T-helper 1 cell (primary cell): ENCODE data around the gene CELF2.
A peak's percentile ranks its signal among the peaks of the same experiment; 100 is the strongest.
"Not testable (repeated sequence)": the region's sequence is repeated elsewhere in the genome, so short reads cannot be mapped to it uniquely, and the experiment has no call there.

Source experiments
- DNase-seq, 5 donors: peaks; one replicate each; pipeline ENCODE4 v3.0.0-alpha.2; 2012 to 2020
- total RNA-seq, 4 donors: gene quantifications; one replicate each; lab custom pipeline; 2026; lab: John Stamatoyannopoulos, UW

Gene CELF2
- total RNA-seq, result 251 to 312 (median 288) reads per million in 4 donors

- DNase-seq, result peak; percentile 22 to 48 (median 39)
Observed at GRCh38 chr10:11017570-11018431, at the start of gene CELF2. Gene CELF2 (plus strand): TSS chr10:11017872. CDS start chr10:11018090, 218 bp downstream.

GRCh38 chr10:10968257-10968588 is 49.4 kb upstream of the CELF2 start:
- DNase-seq, result no peak

GRCh38 chr10:10973310-10973709 is 44.4 kb upstream of the CELF2 start:
- no peak for DNase-seq

DNA sequence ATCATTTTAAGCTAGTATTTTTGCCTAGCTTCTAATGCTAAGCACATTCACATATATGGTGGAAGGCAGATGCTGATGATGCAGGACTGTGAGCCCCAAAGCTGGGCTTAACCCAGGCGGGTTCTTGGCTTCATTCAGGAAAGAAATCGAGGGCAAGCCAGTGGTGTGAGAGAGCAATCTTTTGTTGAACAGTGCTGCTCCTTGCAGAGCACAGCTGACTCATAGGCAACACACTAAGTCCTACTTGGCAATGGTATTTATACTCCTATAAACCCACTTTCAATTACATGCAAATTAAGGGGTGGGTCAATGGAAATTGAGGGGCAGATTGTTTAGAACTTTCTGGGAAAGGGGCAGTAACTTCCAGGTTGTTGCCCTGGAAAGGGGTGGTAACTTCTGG is 42.0 kb upstream of the CELF2 start:
- DNase-seq, result no peak

GRCh38 chr10:10976652-10977051 is 41.0 kb upstream of the CELF2 start:
- DNase-seq, result peak in 1 of 5 donors; percentile 21

DNA sequence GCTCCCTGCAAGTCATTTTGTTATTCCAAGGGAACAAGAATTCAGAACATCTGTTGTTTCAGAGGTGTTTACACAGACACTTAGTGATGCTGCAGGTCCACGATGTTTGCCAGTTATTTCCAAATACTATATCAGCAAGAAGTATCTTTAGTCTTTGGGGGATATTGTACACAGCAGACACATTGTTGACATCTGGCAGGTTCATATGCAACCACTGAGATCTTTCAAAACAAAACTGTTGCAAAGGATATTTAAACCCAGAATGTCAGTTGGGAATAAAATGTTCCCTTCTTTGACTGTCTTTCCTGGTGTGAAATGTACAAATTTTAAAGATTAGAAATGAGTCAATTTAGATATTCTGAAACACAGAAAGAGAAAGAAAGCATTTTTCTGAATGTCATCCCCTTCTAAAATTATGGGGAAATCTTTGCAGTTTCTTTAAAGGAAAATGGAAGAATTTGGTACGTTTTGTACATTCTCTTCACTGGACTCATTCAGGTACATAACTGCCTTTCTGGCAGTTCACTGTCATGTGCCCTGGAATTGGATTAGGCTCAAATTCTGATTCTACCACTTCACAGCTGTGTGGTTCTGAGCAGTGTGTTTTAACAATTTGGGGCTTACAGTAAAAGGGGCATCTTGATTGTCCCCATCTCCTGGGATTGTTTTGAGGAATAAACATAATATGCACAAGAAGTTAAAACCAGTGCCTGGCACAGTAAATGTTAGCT is 40.3 kb upstream of the CELF2 start:
- no peak for DNase-seq

GRCh38 chr10:10977978-10978377 is 39.7 kb upstream of the CELF2 start:
- peak in 1 of 5 donors; percentile 61 for DNase-seq

DNA sequence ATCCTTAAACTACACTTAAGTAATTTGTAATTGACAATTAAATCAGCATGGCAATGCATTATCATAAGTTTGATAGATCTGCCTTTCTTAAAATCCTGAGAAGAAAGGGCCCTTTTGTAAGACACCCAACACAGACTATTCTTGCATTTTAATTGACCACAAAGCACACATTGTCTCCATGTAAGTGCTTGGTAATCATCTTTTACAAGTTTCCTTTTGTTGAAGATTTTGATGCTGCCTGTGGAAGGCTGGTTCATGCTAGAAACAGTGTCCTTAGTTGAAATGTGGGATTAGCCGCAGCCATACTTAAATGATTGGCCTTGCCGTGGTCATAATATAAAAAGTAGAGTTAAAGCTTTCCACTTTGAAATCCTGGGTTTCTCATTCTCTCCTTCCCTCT is 32.3 kb upstream of the CELF2 start:
- no peak for DNase-seq

DNA sequence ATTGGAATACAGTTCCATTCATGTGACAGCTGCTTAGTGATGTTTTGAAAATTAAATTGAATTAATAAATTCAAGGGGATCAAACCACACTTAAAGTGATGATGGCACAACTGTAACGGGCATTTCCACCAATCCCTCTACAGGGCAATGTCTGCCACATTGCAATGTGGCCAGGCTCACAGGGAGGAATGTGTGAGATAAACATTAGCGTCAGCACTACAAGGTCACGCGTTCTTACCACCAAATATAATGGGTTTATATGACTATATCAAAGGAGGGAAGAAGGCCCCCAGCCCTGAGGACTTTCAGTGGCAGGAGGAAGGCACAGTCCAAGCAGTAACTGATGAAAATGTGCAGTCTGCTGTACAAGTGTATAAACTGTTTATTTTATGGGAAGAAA is 31.1 kb upstream of the CELF2 start:
- no peak for DNase-seq

DNA sequence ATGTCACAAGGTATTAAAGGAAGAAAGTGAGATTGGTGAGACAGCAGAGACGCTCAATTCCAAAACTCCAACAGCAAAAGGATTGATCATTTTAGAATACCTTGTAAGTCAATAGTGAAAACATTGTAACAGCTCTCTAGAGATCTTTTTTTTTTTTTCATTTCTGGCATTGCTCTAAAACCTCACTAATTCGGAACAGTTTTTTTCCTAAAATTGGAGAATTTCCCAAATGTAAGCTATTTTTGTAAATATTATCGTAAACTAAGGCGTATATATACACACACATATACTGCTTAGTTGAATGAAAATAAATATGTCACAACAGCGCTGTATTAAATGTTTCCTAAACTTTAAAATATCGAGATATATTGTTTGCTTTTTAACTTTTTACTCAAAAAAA is 30.6 kb upstream of the CELF2 start:
- DNase-seq, result no peak

DNA sequence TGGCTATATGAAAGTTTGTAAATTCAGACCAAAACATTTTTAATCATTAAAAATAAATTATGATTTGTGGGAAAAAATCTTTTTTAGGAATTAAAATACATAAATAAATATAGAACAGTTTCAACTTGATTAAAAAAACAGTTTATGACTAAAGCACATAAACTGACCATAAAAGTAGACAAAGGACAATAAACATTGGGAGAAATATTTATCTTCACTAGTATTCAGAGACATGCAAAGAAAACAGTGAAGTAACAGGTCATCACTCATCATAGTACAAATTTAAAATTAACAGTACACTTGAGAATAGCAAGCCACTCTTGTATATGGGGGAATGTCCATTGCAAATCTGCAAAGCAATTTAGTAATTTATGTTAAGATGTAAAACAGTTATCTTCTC is 28.0 kb upstream of the CELF2 start:
- no peak for DNase-seq

- no peak for DNase-seq
Observed at GRCh38 chr10:10991144-10991543, 26.5 kb upstream of the CELF2 start.

DNA sequence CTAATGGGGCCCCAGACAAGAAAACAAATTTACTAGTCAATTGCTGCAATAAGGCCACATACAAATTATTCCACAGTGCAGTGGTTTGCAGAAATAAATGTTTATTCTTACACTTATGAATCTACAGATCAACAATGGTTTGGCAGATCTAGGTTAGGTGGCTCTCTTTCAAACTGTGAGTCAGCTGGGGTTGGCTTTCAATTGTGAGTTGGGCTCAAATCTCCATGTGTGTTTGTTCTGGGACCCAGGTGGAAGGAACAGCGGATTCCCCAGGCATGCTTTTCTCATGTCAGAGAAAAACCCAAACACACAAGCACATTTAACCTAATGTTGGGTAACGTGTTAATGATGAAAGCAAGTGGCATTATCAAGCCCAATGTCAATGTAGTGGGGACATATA is 25.6 kb upstream of the CELF2 start:
- no peak for DNase-seq

DNA sequence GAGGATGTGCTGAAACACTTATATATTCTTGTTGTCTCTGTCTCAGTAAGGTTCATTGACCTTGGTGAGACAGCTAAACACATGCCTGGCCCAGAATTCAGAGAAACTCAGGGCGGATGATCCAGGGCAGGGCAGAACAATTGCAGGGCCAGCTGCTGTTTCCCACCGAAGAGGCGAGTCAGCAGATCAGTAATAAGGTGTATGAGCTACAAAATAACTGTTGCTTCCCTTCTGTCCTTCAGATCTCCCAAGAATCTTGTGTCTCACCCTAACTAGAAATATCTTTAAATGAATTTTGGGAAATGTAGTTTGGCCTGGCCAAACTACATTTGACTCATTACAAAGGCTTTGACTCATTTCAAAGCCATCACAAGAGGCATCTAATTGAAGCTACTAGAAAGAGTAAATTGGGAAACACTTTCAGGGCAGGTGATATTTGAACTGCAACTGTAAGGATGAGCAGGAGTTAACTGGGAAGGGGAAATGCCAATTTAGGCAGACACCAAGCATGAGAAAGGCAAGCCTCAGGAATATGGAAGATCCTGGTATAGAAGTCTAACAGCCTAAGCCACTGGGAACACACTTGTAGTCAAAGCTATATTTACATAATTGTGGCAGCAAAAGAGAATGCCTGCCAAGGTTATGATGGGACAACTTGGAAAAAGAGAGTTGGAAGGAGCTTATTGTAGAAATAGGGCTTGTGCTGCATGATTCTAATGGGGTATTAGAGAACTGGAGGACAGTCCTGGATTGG is 24.5 kb upstream of the CELF2 start:
- DNase-seq, result no peak

- no peak for DNase-seq
Observed at GRCh38 chr10:10993785-10994184, 23.9 kb upstream of the CELF2 start.

- DNase-seq, result no peak
Observed at GRCh38 chr10:10994360-10994759, 23.3 kb upstream of the CELF2 start.

- DNase-seq, result no peak
Observed at GRCh38 chr10:10995120-10995519, 22.6 kb upstream of the CELF2 start.

DNA sequence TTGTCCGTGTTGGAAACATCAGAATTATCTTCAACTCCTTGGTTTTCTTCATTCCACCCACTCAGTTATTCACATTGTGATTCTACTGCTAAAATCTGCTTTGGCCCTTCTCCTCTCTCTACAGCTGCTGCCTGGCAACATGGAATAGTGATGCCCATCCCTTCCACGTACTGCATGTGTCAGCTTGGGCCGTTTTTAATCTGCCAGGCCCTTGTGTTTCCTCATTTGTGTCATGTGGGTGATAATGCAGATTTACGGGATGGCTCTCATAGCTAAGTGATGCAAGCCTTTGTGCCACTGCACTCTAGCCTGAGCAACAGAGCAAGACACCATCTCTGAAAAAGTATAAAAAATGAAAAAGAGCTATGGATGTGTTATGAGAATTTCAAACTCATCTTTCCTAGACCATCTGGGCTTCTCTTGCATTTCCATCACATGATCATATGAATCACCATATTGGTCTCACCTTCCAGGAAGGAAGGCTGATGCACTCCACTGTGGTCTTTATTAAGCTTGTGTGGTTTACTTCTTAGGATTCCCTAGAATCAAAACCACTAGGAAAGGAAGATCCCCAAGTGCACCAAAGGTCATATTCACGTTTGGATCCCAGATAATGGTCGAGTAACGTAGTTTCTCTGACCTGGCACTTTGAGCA is 20.6 kb upstream of the CELF2 start:
- no peak for DNase-seq

DNA sequence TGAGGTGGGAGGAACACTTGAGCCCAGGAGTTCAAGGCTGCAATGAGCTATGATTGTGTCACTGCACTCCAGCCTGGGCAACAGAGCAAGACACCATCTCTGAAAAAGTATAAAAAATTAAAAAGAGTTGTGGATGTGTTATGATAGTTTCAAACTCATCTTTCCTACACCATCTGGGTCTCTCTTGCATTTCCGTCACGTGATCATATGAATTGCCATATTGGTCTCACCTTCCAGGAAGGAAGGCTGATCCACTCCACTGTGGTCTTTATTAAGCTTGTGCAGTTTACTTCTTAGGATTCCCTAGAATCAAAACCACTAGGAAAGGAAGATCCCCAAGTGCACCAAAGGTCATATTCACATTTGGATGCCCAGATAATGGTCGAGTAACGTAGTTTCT is 18.2 kb upstream of the CELF2 start:
- DNase-seq, result not testable (repeated sequence)

DNA sequence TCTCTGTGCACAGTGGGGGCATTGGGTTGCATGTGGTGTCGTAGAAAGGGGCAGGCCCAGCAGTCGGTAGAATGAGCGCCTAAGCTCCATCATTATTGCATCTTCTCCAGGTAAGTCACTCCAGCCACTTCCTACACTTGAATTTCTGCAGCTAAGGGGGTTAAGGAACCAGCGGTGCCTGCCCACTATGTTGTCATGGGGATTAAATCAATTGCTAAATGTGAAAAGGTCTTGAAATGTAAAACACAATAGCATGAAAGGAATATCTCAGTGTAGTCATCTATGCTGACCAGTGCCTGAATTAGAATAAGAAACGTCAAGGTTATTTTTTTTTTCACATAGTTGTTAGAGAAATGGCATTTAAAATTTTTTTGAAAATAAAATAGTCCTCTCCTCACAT is 15.2 kb upstream of the CELF2 start:
- DNase-seq, result no peak

DNA sequence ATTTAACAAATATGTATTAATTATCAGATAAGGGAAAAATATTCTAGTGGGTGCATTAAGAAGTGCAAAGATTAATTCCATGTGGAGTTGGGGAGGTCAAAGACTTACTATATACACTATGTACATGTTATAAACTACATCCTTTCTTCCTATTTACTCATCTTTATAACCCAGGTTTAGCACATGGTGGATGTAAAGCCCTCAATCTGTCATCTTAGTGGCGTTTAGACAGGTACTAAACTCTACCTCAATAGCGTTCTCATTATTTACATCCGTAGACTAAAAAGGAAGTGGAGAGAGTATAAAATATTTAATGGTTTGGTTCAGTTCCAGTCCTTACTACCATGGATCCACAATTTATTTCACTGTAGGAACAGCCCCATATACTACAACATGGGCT is 14.8 kb upstream of the CELF2 start:
- no peak for DNase-seq

DNA sequence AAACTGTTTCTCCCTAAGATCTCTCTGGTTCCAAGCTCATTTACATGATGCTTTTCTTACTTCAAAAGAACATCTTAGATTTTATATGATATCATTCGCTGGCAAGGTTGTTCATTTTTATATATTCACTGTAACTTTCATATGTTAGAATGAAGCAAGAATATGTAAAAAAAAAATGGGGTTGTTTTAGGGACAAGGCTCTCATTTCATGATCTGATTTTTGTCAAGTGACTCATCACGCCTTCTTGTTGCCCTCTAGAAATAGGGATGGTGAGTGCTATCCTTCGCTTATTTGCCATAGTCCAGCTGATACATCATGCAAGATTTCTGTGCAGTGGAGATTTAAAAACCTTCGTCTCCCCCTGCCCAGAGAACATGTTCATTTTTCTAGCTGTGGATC is 14.0 kb upstream of the CELF2 start:
- DNase-seq, result no peak
